Liver (tissue), 3 donors: ENCODE measurements around the gene PIAS4.

Source experiments
- FOXA1 ChIP-seq: IDR thresholded peaks from 2 replicates; pipeline ENCODE4 v1.6.1; 2016; ENCODE audit warnings: antibody characterized with exemption
- GABPA ChIP-seq, 2 donors: IDR thresholded peaks in 1 of 2; conservative IDR thresholded peaks in 1 of 2; 2 replicates each; pipeline ENCODE4 v1.6.1; 2016; ENCODE audit warnings: antibody characterized with exemption in 2 of 2, mild to moderate bottlenecking in 1 of 2, moderate library complexity in 1 of 2
- HNF4G ChIP-seq: IDR thresholded peaks from 2 replicates; pipeline ENCODE4 v1.6.1; 2016; ENCODE audit warnings: antibody characterized with exemption
- JUND ChIP-seq, 2 donors: IDR thresholded peaks; 2 replicates each; pipeline ENCODE4 v1.6.1; 2016; ENCODE audit warnings: antibody characterized with exemption in 2 of 2
- RAD21 ChIP-seq, 2 donors: IDR thresholded peaks; 2 replicates each; pipeline ENCODE4 v1.6.1; 2016; ENCODE audit warnings: antibody characterized with exemption in 2 of 2, mild to moderate bottlenecking in 2 of 2
- RXRA ChIP-seq, 2 donors: IDR thresholded peaks; 2 replicates each; pipeline ENCODE4 v1.6.1; 2017 to 2018; ENCODE audit warnings: antibody characterized with exemption in 2 of 2, mild to moderate bottlenecking in 1 of 2
- SP1 ChIP-seq: IDR thresholded peaks from 2 replicates; pipeline ENCODE4 v1.6.1; 2018; ENCODE audit warnings: antibody characterized with exemption, mild to moderate bottlenecking
- TAF1 ChIP-seq: conservative IDR thresholded peaks from 2 replicates; pipeline ENCODE4 v1.6.1; 2016; ENCODE audit warnings: antibody characterized with exemption, mild to moderate bottlenecking
- YY1 ChIP-seq: IDR thresholded peaks from 2 replicates; pipeline ENCODE4 v1.6.1; 2016; ENCODE audit warnings: antibody characterized with exemption, mild to moderate bottlenecking
- TF ChIP-seq, protein P1 (sequence below): fragments of 150-350 bp; IDR thresholded peaks from 2 replicates; pipeline ENCODE4 v1.5.1; 2017; ENCODE audit warnings: improper control_type of control experiment, low read depth, low read length; ENCODE audit not compliant: missing input control
- TF ChIP-seq, protein P2 (sequence below): IDR thresholded peaks from 2 replicates; pipeline ENCODE4 v1.6.1; 2016; ENCODE audit warnings: antibody characterized with exemption, mild to moderate bottlenecking
- donor health status: healthy.
- donor health status: healthy.

DNA sequence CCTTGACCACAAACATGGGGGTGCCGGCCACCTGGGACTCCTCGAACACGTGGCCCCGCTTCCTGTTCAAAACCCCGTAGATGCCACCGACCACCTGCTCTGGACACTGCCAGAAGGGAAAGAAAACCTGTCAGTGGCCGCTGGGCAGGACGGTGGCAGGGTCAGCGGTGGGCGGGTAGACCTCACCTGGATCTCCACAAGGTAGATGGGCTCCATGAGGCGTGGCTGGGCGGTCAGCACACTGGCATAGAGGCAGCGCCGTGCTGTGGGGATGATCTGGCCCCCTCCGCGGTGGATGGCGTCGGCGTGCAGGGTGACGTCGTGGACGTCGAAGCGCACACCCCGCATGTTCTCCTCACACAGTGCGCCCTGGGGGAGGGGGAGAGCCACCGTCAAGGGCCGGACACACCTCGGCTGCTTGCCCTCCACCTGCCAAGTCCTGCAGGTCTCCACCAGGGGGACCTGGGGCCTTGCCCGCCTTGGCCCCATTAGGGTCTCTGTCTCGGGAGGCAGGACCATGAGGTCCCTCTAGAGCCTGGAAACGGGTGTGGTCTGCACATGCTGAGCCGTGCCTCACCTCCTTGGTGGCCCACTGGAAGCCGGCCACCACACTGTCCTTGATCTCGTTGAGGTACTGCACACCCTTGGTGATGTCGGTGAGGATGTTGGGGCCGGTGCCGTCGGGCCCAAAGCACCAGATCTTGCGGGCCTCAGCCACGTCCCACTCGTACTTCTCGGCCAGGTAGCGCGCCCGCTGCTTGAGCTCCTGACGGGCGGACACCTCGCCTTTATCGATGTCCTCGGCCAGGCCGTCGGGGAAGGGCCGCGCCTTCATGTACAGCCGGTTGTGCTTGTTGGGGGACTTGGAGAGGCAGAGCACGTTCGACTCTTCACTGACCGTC lies 30.0 kb upstream of the PIAS4 start:
- TF ChIP-seq, protein P1, sequence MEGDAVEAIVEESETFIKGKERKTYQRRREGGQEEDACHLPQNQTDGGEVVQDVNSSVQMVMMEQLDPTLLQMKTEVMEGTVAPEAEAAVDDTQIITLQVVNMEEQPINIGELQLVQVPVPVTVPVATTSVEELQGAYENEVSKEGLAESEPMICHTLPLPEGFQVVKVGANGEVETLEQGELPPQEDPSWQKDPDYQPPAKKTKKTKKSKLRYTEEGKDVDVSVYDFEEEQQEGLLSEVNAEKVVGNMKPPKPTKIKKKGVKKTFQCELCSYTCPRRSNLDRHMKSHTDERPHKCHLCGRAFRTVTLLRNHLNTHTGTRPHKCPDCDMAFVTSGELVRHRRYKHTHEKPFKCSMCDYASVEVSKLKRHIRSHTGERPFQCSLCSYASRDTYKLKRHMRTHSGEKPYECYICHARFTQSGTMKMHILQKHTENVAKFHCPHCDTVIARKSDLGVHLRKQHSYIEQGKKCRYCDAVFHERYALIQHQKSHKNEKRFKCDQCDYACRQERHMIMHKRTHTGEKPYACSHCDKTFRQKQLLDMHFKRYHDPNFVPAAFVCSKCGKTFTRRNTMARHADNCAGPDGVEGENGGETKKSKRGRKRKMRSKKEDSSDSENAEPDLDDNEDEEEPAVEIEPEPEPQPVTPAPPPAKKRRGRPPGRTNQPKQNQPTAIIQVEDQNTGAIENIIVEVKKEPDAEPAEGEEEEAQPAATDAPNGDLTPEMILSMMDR, result no peak
- TF ChIP-seq HNF4G, result no peak
- TF ChIP-seq, protein P2, sequence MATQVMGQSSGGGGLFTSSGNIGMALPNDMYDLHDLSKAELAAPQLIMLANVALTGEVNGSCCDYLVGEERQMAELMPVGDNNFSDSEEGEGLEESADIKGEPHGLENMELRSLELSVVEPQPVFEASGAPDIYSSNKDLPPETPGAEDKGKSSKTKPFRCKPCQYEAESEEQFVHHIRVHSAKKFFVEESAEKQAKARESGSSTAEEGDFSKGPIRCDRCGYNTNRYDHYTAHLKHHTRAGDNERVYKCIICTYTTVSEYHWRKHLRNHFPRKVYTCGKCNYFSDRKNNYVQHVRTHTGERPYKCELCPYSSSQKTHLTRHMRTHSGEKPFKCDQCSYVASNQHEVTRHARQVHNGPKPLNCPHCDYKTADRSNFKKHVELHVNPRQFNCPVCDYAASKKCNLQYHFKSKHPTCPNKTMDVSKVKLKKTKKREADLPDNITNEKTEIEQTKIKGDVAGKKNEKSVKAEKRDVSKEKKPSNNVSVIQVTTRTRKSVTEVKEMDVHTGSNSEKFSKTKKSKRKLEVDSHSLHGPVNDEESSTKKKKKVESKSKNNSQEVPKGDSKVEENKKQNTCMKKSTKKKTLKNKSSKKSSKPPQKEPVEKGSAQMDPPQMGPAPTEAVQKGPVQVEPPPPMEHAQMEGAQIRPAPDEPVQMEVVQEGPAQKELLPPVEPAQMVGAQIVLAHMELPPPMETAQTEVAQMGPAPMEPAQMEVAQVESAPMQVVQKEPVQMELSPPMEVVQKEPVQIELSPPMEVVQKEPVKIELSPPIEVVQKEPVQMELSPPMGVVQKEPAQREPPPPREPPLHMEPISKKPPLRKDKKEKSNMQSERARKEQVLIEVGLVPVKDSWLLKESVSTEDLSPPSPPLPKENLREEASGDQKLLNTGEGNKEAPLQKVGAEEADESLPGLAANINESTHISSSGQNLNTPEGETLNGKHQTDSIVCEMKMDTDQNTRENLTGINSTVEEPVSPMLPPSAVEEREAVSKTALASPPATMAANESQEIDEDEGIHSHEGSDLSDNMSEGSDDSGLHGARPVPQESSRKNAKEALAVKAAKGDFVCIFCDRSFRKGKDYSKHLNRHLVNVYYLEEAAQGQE, result no peak
- no peak for TF ChIP-seq SP1
- TF ChIP-seq JUND (IDR thresholded peaks at IDR 0.05), result no peak
- no peak for TF ChIP-seq RXRA (IDR thresholded peaks at IDR 0.05)
- TF ChIP-seq YY1, result no peak
- no peak for TF ChIP-seq FOXA1
- TF ChIP-seq RAD21 (IDR thresholded peaks at IDR 0.05), result no peak
- no peak for TF ChIP-seq TAF1
- no peak for TF ChIP-seq GABPA (IDR thresholded peaks at IDR 0.05 in 1 of 2, conservative IDR thresholded peaks at IDR 0.05 in 1 of 2)
